HepG2 (cell line): Measurements from ENCODE around the gene SOCS7. TPM values are rescaled to one million over a fixed set of nuclear protein-coding genes. Genes with fewer than 3 reads are reported as not detected.

Experiments
- ARNTL ChIP-seq: sonication (generic); formaldehyde crosslinking; IDR thresholded peaks from 2 replicates; pipeline ENCODE4 v1.4.0; 2020; ENCODE audit warnings: mild to moderate bottlenecking, missing genetic modification reagents
- CBX2 ChIP-seq, 2 experiments: fragments of 200-600 bp in 1 of 2; sonication (generic); formaldehyde crosslinking in 1 of 2; IDR thresholded peaks; 2 replicates each; pipeline versions ENCODE4 v1.7.0 to v1.8.1; 2018 to 2022; ENCODE audit warnings: low read depth in 2 of 2, low read length in 1 of 2, mild to moderate bottlenecking in 1 of 2, missing genetic modification reagents in 1 of 2
- GLMP ChIP-seq: sonication (generic); formaldehyde crosslinking; IDR thresholded peaks from 2 replicates; pipeline ENCODE4 v1.9.0; 2021; ENCODE audit warnings: missing genetic modification reagents, mild to moderate bottlenecking, borderline replicate concordance
- HNRNPL ChIP-seq: fragments of 200-400 bp; formaldehyde crosslinking; IDR thresholded peaks from 2 replicates; pipeline ENCODE4 v1.6.1; 2017; ENCODE audit warnings: mild to moderate bottlenecking, low read depth, low read length
- MAZ ChIP-seq, 2 experiments: sonication (generic) in 1 of 2; formaldehyde crosslinking in 1 of 2; IDR thresholded peaks; 2 replicates each; pipeline versions ENCODE4 v1.5.0 to v1.6.1; 2012 to 2020; ENCODE audit warnings: low read depth in 2 of 2, mild to moderate bottlenecking in 2 of 2, borderline replicate concordance in 1 of 2, improper control_type of control experiment in 1 of 2, low read length in 1 of 2, missing genetic modification reagents in 1 of 2, moderate library complexity in 1 of 2
- MED8 ChIP-seq: sonication (generic); formaldehyde crosslinking; IDR thresholded peaks from 2 replicates; pipeline ENCODE4 v1.8.1; 2023; ENCODE audit warnings: mild to moderate bottlenecking, missing genetic modification reagents; ENCODE audit not compliant: insufficient replicate concordance
- SOX13 ChIP-seq, 3 experiments: fragments of 450-650 bp in 1 of 3; sonication (generic) in 1 of 3; formaldehyde crosslinking in 1 of 3; IDR thresholded peaks in 2 of 3; conservative IDR thresholded peaks in 1 of 3; 2 replicates each; pipeline versions ENCODE4 v1.5.0 to v1.6.1; 2016 to 2020; ENCODE audit warnings: antibody characterized with exemption in 1 of 3, mild to moderate bottlenecking in 1 of 3, missing compliant biosample characterization in 1 of 3, missing genetic modification reagents in 1 of 3, moderate library complexity in 1 of 3
- ZFP62 ChIP-seq: sonication (generic); formaldehyde crosslinking; IDR thresholded peaks from 2 replicates; pipeline ENCODE4 v1.4.0; 2020; ENCODE audit warnings: missing genetic modification reagents
- ZNF296 ChIP-seq: sonication (generic); formaldehyde crosslinking; conservative IDR thresholded peaks from 2 replicates; pipeline ENCODE4 v1.5.0; 2020; ENCODE audit warnings: mild to moderate bottlenecking, missing genetic modification reagents
- ZNF468 ChIP-seq: sonication (generic); formaldehyde crosslinking; IDR thresholded peaks from 2 replicates; pipeline ENCODE4 v1.8.0; 2022; ENCODE audit warnings: mild to moderate bottlenecking, moderate library complexity, missing genetic modification reagents
- ZNF605 ChIP-seq: sonication (generic); formaldehyde crosslinking; IDR thresholded peaks from 2 replicates; pipeline ENCODE4 v1.8.0; 2022; ENCODE audit warnings: mild to moderate bottlenecking, missing genetic modification reagents
- ZNF609 ChIP-seq: sonication (generic); formaldehyde crosslinking; IDR thresholded peaks from 2 replicates; pipeline ENCODE4 v1.4.0; 2020; ENCODE audit warnings: mild to moderate bottlenecking, missing genetic modification reagents, borderline replicate concordance
- ZNF614 ChIP-seq: IDR thresholded peaks from 2 replicates; pipeline ENCODE4 v1.6.1; 2018; ENCODE audit warnings: missing biosample characterization, missing genetic modification reagents, inconsistent platforms, borderline replicate concordance
- polyA plus RNA-seq, 8 experiments: library from polyadenylated mRNA; depleted of rRNA in 3 of 8; stranded (reverse) in 7 of 8; unstranded in 1 of 8; fragments of >200 nt; fragmentation: Illumina TruSeq in 4 of 8; extraction: Trizol in 4 of 8; gene quantifications; 2 replicates each; pipeline versions ENCODE4 v1.2.1 to v1.2.3, GENCODE V29; 2011 to 2016; ENCODE audit warnings: low read depth in 4 of 8, missing spikeins in 1 of 8, mixed read lengths in 1 of 8; ENCODE audit not compliant: insufficient read depth in 1 of 8
- total RNA-seq, 5 experiments: library from RNA; depleted of rRNA; stranded (reverse); fragments of >200 nt; fragmentation: Illumina TruSeq; extraction: Trizol; gene quantifications; 2 replicates each; pipeline ENCODE4 v1.2.3, GENCODE V29; 2016; ENCODE audit warnings: low read depth in 1 of 5
- TF ChIP-seq, protein P1 (sequence below): sonication (generic); formaldehyde crosslinking; IDR thresholded peaks from 2 replicates; pipeline ENCODE4 v1.5.0; 2020; ENCODE audit warnings: mild to moderate bottlenecking, missing genetic modification reagents, moderate library complexity
- TF ChIP-seq, protein P2 (sequence below): IDR thresholded peaks from 2 replicates; pipeline ENCODE4 v1.6.1; 2016; ENCODE audit warnings: mild to moderate bottlenecking

SOCS7 gene
- total and polyA plus RNA-seq, 2 of the 13 experiments (the other 11 are each of a cell fraction or from before 2014, with no cell fraction given), result 19.2 to 24.2 TPM

DNA sequence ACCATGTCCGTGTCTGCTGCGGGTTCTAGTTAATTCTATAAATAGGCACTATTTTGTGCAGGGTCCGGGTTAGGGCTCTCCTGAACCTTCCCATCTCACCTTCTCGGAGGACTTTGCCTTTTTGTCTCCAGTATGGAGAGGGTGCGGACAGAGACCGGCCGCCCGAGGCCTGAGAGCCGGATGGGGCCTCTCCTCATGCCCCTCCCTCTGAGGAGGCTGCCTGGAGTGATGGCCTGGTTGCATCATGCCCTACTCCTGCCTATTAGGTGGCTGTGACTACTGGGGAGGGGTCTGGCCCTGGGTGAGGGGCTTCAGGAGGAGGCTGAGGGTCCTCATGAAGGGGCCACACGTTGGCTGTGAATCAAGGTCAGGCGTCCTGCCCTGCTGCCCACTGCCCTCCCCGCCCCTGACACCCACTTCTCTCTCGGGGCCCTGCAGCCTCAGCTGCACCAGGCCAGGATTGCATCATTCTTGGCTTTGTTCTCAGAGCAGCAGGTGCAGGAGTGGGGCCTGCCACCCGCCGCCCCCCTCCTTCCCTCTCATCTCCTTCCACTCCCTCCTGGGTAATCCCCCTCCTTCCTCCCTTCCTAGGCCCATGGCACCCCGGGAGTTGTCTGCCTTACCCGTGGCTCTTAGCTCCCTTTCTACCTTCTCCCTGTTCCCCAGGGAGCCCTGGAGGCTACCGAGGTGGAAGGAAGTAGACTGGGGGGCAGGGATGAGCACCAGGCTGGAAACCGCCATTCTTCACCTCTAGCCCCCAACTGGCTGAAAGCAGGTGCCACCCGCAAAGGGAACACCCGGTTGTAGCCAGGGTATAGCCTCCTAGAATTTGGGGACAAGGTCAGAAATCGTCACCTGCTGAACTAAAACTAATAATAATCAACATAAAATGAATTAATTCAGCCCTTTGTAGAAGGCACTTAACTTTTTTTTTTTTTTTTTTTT lies 63.9 kb downstream of the SOCS7 start (continued):
- TF ChIP-seq GLMP (CRISPR knock-in tag) (no peak), MED8 (peak; percentile 48), CBX2 (IDR thresholded peaks at IDR 0.05; ENCODE audit: low read depth, low read length) (no peak), CBX2 (CRISPR knock-in tag; IDR thresholded peaks at IDR 0.05; ENCODE audit: low read depth) (0 out of 2 replicates have a peak, but pooled peaks have one; percentile 35), ZNF296 (CRISPR knock-in tag) (0 out of 2 replicates have a peak, but pooled peaks have one; percentile 72), ZNF614 (0 out of 2 replicates have a peak, but pooled peaks have one; percentile 47), HNRNPL (peak; percentile 82; the same call in 1 of the 2 replicates), ZNF468 (CRISPR knock-in tag) (no peak), ZNF605 (peak; percentile 29; the same call in 1 of the 2 replicates), SOX13 (IDR thresholded peaks at IDR 0.05) (no peak), SOX13 (CRISPR knock-in tag; conservative IDR thresholded peaks at IDR 0.05 in 1 of 2, IDR thresholded peaks at IDR 0.05 in 1 of 2) (peak in 1 of 2 experiments; percentile 87; a peak in 2 of 4 replicates), MAZ (IDR thresholded peaks at IDR 0.05; ENCODE audit: borderline replicate concordance, low read depth, low read length) (peak; percentile 66; the same call in 1 of the 2 replicates), MAZ (CRISPR knock-in tag; IDR thresholded peaks at IDR 0.05; ENCODE audit: low read depth) (peak; percentile 97), ZFP62 (no peak), ARNTL (CRISPR knock-in tag) (0 out of 2 replicates have a peak, but pooled peaks have one; percentile 18), ZNF609 (CRISPR knock-in tag) (peak; percentile 38; the same call in 1 of the 2 replicates)
- TF ChIP-seq, protein P1, sequence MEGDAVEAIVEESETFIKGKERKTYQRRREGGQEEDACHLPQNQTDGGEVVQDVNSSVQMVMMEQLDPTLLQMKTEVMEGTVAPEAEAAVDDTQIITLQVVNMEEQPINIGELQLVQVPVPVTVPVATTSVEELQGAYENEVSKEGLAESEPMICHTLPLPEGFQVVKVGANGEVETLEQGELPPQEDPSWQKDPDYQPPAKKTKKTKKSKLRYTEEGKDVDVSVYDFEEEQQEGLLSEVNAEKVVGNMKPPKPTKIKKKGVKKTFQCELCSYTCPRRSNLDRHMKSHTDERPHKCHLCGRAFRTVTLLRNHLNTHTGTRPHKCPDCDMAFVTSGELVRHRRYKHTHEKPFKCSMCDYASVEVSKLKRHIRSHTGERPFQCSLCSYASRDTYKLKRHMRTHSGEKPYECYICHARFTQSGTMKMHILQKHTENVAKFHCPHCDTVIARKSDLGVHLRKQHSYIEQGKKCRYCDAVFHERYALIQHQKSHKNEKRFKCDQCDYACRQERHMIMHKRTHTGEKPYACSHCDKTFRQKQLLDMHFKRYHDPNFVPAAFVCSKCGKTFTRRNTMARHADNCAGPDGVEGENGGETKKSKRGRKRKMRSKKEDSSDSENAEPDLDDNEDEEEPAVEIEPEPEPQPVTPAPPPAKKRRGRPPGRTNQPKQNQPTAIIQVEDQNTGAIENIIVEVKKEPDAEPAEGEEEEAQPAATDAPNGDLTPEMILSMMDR (CRISPR knock-in tag), result 0 out of 2 replicates have a peak, but pooled peaks have one; percentile 1
- TF ChIP-seq, protein P2, sequence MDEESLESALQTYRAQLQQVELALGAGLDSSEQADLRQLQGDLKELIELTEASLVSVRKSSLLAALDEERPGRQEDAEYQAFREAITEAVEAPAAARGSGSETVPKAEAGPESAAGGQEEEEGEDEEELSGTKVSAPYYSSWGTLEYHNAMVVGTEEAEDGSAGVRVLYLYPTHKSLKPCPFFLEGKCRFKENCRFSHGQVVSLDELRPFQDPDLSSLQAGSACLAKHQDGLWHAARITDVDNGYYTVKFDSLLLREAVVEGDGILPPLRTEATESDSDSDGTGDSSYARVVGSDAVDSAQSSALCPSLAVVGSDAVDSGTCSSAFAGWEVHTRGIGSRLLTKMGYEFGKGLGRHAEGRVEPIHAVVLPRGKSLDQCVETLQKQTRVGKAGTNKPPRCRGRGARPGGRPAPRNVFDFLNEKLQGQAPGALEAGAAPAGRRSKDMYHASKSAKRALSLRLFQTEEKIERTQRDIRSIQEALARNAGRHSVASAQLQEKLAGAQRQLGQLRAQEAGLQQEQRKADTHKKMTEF, result peak; percentile 43
